GM19372 (cell line): ENCODE results near the gene CHST13.

Experiments
- ATAC-seq: cut with Tn5 transposase; IDR thresholded peaks from one replicate; pipeline ENCODE4 v1.9.1; 2021; ENCODE audit warnings: mild to moderate bottlenecking, low read depth, moderate library complexity; ENCODE audit not compliant: unreplicated experiment

The CHST13 gene

DNA sequence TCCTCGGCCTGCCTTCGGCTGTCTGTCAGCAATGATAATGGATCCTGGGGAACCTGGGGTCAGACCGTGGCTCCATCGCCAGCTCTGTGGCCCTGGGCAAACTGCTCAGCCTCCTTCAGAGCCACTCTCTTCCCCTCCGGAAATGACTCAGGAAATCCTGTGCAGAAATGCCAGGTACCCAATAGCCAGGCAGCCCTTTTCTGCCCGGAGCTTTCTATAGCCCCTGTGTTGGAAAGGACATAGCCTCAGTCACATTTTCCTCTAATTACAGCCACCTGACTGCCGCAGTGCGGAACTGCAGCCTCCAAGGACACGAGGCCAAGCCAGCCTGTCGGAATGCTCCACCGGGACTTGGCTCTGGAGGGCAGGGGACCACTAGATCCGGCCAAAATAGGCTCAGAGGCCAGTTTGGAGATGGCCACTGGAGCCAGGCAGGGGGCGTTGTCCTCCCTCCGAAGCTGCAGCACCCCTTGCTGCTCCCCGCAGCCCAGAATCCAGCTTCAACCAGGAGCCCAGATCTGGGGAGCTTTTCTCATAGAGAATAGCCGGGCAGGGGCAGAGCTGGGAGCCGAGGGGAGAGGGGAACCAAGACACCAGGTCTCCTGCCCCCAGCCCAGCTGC is 36.7 kb upstream of the CHST13 start:
- no peak for ATAC-seq

- no peak for ATAC-seq
Measured at GRCh38 chr3:126488185-126488584, 35.8 kb upstream of the CHST13 start.

DNA sequence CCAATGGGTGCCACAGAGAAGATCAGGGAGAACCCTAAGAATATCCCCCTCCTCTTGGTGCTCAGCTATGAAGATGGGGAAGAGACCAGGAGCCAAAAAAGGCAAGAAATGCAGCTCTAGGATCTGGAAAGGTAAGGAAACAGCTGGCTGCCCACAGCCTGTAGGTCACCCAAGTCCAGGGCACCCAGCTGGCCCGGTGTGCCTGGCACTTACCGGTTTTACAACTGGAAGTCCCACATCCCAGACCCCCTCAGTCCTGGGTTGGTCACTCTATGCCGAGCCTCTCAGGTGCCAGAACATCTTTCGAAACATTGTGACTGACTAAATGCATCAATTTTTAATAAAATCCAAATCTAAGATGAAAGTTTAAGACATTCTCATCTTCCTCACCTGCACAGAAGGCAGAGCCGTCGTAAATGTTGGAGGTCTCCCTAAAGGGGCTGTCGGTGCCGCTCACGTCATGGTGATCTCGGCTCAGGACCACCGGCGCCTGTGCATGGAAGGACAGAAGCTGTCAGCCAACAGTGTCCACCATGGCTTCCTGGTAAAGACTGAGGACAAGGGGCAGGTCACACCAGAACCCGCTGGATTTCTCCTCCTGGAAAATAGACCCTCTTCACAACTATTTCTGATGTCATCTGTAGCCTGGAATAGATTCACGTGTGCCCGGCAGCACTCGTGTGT is 34.9 kb upstream of the CHST13 start:
- no peak for ATAC-seq

DNA sequence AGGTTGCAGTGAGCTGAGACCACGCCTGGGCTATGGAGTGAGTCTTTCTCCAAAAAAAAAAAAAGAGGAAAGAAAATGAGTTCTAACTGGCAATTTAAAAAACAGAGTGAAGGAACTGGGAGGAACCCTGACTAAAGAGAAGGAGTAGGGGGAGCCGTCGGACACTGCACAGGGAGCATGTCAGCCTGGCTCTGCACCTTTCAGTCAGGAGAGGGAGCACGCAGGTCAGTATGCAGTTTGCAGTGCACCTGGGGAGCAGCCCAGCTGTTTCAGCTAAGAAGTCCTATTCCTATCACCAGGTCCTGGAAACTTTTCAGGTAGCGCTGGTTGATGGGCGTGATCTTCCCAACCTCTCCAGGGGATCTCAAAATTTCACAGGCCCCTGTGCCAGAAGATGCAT is 33.3 kb upstream of the CHST13 start:
- no peak for ATAC-seq

DNA sequence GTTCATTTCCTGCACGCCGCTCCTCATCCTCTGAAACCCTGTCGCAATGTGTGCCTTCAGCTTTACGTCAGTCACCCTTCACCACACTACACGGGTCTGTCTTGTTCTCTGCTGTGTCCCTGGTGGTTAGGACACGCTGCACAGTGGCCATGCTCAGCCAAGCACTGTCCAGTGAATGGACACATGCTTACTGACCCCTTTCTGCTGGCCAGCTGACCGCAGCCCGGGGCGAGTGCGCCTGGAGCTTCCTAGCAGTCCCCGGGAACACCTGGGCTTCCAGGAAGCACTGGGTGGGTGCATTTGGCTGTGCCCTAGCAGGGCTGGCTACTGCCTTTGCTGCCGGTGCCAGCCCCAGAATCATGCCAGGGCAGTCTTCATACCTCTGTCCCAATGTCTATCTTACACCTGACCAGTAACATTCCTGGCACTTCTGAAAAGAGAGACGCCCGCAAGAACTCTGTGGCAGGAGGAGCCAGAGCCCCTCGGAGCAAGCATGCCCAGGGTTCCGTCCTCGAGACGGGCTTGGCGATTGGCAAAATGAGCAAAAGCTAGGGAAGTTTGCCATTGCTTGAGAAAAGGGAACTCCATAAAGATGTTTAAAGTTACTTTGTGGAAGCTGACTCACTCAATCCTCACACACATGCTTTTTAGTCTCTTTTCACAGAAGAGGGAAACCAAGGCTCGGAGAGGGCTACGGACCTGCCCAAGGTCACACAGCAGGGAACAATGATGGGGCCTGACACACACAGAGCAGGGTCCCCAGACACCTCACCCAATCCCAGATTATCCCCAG is 32.5 kb upstream of the CHST13 start:
- no peak for ATAC-seq

- ATAC-seq = no peak
Measured at GRCh38 chr3:126493051-126493450, 30.9 kb upstream of the CHST13 start.

- ATAC-seq = no peak
Measured at GRCh38 chr3:126493739-126494138, 30.2 kb upstream of the CHST13 start.

DNA sequence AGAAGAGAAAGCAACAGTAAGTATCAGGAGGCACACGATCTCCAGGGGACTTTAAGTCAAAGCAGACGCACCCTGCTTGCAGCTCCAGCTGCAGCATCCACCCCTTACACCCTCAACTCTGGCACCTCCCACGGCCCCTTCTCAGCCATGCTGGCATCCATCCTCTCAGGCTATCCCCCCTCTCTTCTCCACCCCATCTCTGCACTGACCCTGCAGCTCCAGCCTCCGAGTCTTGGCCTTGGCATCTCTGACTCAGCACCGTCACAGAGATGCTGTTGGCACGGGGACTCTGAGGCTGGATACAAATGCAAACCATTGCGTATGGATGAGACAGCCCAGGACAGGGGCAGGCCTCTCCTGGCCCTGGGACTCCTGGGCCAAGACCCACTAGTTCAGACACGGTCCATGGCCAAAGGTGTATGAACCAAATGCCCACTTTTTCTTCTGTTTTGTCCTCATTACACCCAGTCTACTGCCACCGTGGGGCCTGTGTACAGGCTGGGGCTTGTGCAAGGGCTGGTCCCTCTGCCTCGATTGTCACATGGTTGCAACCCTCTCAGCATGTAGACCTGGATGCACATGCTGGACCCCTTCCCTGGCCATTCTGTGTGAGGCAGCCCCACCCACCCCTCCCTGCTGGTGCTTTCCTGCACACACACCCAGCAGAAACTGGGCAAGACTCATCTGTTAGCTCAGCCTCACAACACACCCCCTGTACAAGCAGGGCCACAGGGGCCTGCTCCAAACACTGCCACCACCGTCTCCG is 29.6 kb upstream of the CHST13 start:
- ATAC-seq = no peak

DNA sequence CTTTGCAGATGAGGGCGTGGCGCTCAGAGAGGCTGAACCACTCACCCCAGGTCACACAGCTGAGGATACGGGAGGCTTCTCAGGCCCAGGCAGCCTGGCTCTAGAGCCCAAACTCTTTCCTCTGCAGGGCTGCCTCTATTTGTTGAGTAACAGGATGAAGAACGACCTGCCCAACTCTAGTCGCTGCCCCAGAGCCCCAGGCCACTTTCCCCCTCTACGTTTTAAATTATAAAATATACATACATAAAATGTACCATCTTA is 29.1 kb upstream of the CHST13 start:
- ATAC-seq = no peak

DNA sequence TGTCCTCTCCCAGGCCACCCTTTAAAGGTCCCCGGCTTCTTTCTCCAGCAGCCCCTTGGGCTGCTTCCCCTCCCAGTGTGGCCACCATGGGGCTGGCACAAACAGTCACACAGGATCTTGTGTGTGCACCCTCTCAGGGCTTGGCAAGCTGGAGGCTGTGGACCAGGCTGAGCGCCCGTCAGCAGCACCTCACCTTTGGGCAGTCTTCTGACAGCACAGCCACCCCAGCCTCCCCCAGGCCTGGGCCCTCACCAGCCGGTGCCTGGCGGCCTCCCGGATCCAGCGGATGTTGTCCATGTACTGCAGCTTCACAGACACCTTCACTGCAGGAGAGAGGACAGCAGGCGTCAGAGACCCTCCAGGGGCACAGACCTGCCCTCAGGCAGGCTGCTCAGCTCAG is 28.2 kb upstream of the CHST13 start:
- ATAC-seq = no peak

DNA sequence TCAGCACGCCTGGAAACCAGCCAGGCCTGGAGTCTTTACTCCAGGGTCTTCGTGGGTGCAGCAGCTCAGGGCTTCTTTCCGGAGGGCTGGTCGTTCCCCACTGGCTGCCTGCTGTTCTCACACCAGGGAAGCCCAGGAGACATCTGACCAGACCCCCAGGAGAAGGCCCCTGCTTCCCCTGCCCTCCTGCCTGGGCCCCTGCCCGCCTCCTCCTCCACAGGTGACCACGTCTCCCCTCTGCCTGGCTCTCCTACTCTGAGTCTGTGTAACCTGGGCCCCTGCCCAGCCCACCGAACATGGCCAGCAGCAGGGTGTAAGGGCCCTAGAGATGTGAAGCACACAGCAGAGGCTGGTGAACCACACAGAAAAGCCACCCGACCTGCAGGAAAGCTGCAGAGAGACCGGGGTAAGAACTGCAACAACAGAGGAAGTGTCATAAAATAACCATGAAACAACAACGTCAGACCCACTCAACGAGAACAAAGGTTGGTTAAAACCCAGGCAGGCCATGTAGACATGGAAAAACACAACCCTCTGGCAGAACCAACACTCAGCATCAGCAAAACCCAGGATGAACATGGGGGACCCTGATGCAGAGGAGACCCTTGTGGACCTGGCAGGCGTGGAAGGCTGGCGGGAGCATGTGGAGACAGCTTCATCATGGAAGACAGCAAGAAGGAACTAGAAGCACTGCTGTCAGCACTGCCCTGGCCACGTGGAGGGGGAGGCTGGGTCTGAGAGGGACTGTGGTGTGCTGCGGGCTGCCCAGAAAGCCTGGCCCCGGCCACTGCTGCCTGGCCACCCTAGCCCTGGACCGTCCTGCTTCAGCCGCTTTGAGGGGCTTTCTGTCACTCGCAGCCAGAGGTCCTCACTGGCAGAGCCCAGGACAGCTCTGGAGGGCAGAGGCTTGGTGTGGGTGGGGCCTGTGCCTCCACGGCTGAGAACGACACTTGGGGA is 26.8 kb upstream of the CHST13 start:
- no peak for ATAC-seq

DNA sequence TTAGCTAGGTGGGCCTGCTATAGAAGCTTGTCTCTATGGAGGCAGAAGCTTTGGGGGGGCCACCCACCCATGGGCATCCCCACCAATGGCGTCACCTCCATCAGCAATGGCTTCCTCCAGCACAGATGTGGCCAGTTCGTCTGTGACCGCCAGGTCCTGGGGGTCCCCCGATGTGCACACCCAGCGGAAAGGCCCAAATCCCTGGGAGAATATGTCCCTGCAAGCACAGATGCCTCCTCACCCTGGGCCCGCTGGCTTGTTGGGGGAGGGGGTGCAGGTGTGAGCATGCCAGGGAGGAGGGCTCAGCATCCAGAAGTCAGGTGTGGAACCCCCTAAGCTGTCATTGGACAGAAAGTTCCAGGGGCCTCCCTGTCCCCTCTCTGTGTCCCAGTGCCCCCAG is 26.0 kb upstream of the CHST13 start:
- ATAC-seq = no peak

- no peak for ATAC-seq
Measured at GRCh38 chr3:126498461-126498860, 25.5 kb upstream of the CHST13 start.

DNA sequence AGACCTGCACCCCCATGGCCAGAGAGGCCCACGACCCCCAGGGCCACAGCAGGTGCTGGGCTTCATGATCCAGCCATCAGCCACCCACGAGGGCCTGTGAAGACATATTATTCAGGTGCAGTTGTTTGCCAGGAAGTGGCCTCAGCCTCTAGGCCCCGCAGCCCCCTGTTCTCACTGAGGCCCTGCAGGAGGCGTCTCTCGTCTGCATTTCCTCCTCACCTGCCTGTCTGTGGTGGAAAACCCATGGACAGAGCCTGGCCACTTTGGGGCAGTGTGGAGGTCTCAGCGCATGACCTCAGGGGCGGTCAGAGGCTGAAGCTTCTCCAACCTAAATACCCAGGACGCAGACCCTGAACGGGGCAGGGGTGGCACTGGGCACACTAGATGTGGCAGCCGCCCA is 25.0 kb upstream of the CHST13 start:
- ATAC-seq = no peak

GRCh38 chr3:126499401-126499800 is 24.6 kb upstream of the CHST13 start:
- no peak for ATAC-seq

DNA sequence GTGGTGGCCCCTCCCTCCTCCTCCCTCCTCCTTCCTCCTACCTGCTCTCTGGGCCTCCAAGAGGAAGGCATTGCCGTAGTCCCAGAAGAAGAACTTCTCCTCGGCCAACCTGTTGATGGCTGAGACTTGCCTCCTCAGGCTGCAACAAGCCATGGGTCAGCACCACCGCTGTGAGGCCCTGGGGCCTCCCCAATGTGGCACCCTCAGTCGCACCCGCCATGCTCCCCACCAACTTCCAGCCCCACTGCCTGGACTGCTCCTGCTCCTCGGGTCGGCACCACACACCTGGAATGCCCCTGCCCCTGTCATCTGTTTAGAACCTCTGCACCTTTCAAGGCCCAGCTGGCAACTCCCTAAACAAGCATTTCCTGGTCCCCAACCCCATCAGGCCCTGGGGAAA is 23.9 kb upstream of the CHST13 start:
- no peak for ATAC-seq

DNA sequence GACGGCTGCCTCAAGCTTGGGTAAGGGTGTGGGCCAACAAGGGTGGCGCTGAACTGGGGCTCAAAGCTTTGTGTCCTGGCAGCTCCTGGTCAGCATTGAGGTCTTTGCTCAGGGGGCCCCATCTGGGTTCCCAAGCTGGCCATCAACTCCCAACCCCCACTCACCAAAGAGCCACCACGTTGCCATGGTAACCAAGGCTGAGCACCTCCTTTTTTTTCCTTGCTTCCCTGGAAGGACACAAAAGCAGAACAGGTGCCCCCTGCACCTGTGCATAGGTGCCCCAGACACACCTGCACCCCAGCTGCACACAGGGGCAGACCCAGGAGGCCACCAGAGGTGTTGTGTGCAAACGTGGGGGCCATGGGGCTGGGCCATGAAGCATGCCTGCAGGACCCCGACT is 22.9 kb upstream of the CHST13 start:
- no peak for ATAC-seq

GRCh38 chr3:126501736-126502135 is 22.2 kb upstream of the CHST13 start:
- ATAC-seq = no peak

- ATAC-seq = no peak
Measured at GRCh38 chr3:126502656-126503055, 21.3 kb upstream of the CHST13 start.

- ATAC-seq = no peak
Measured at GRCh38 chr3:126503701-126504100, 20.3 kb upstream of the CHST13 start.
